HG03520 (cell line): Measurements from ENCODE around the gene CCNC.
"Not testable (repeated sequence)": the region's sequence is repeated elsewhere in the genome, so short reads cannot be mapped to it uniquely, and the experiment has no call there.

Source experiments
- ATAC-seq: cut with Tn5 transposase; IDR thresholded peaks from one replicate; pipeline ENCODE4 v1.9.1; 2021; ENCODE audit warnings: mild to moderate bottlenecking, moderate library complexity; ENCODE audit not compliant: unreplicated experiment

Gene CCNC

GRCh38 chr6:99603421-99604165 lies 35.1 kb upstream of the CCNC start:
- no peak for ATAC-seq

GRCh38 chr6:99602520-99603420 lies 34.3 kb upstream of the CCNC start:
- no peak for ATAC-seq

GRCh38 chr6:99594696-99595095 lies 26.2 kb upstream of the CCNC start:
- not testable (repeated sequence) for ATAC-seq

- no peak for ATAC-seq
Observed at GRCh38 chr6:99592900-99593299, 24.4 kb upstream of the CCNC start.

GRCh38 chr6:99591673-99592364 lies 23.4 kb upstream of the CCNC start:
- ATAC-seq: no peak

- no peak for ATAC-seq
Observed at GRCh38 chr6:99590728-99591672, 22.5 kb upstream of the CCNC start.

- ATAC-seq: no peak
Observed at GRCh38 chr6:99589907-99590493, 21.5 kb upstream of the CCNC start.

- ATAC-seq: peak; percentile 19
Observed at GRCh38 chr6:99589290-99589672, 20.8 kb upstream of the CCNC start.

GRCh38 chr6:99588618-99589289 lies 20.3 kb upstream of the CCNC start:
- ATAC-seq: peak; percentile 93

GRCh38 chr6:99587792-99588191 lies 19.3 kb upstream of the CCNC start:
- ATAC-seq: no peak

GRCh38 chr6:99579781-99580180 lies 11.3 kb upstream of the CCNC start:
- ATAC-seq: no peak

GRCh38 chr6:99575544-99576227 lies 7.2 kb upstream of the CCNC start:
- no peak for ATAC-seq

- ATAC-seq: no peak
Observed at GRCh38 chr6:99573980-99574617, 5.6 kb upstream of the CCNC start.

- ATAC-seq: no peak
Observed at GRCh38 chr6:99563056-99563723, 5.3 kb downstream of the CCNC start.

GRCh38 chr6:99560668-99561067 lies 7.8 kb downstream of the CCNC start:
- ATAC-seq: no peak

- ATAC-seq: no peak
Observed at GRCh38 chr6:99559057-99559456, 9.4 kb downstream of the CCNC start.

GRCh38 chr6:99553888-99554287 lies 14.6 kb downstream of the CCNC start:
- ATAC-seq: no peak
